ENCODE data around the gene ACTG2.

DNA sequence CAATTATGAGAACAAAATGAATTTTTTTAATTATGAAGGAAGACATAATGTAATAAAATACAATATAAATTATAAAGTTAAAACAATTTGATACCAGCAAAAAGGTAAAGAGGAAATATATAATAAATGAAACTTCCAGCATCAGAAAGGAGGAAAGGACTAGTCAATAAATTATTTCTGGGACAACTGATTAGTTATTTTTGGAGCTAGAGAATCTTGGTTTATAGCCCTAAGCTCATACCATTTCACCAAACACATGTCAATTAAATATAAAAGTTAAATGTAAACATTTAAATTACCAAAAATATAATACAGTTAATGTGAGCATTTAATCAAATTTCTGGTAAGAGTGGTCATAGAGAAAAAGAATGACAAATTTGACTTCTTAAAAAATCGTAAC lies 12.1 kb downstream of the ACTG2 start:
- TF ChIP-seq, protein P1, sequence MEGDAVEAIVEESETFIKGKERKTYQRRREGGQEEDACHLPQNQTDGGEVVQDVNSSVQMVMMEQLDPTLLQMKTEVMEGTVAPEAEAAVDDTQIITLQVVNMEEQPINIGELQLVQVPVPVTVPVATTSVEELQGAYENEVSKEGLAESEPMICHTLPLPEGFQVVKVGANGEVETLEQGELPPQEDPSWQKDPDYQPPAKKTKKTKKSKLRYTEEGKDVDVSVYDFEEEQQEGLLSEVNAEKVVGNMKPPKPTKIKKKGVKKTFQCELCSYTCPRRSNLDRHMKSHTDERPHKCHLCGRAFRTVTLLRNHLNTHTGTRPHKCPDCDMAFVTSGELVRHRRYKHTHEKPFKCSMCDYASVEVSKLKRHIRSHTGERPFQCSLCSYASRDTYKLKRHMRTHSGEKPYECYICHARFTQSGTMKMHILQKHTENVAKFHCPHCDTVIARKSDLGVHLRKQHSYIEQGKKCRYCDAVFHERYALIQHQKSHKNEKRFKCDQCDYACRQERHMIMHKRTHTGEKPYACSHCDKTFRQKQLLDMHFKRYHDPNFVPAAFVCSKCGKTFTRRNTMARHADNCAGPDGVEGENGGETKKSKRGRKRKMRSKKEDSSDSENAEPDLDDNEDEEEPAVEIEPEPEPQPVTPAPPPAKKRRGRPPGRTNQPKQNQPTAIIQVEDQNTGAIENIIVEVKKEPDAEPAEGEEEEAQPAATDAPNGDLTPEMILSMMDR (IDR thresholded peaks at IDR 0.05 in 4 of 5, conservative IDR thresholded peaks at IDR 0.05 in 1 of 5) = no peak
- no peak for TF ChIP-seq POLR2A (IDR thresholded peaks at IDR 0.05)

All from gastrocnemius medialis (tissue), 4 donors.